Measurements from ENCODE around the gene LRMDA. TPM values are rescaled to one million over a fixed set of nuclear protein-coding genes. Genes with fewer than 3 reads are reported as not detected.

The LRMDA gene
- total and polyA plus RNA-seq, 4 experiments from 2014 or later, result not detected

- Mint-ChIP-seq H3K4me3 (no peak overlapping the region), H3K4me1 (no peaks in the 10 kb centered on the region), H3K27me3 (peaks cover 2 to 3% of the 10 kb centered on the region in 2 donors), H3K27ac (no peak overlapping the region), H3K36me3 (no peaks in the 10 kb centered on the region), H3K9me3 (peaks cover 0 to 9% (median 2%) of the 10 kb centered on the region in 8 donors)
- DNase-seq, result no peak
- Histone ChIP-seq H3K36me3 (ENCODE audit: insufficient read depth, low read length) (no peaks in the 10 kb centered on the region), H3K9me3 (ENCODE audit: control insufficient read depth in 1 of 2, low read length in 2 of 2) (no peaks in the 10 kb centered on the region), H3K27ac (ENCODE audit: low read depth, low read length) (no peak overlapping the region), H3K4me3 (ENCODE audit: low read length in 2 of 2) (no peak overlapping the region), H3K27me3 (ENCODE audit: insufficient read depth, low read length) (no peaks in the 10 kb centered on the region), H3K4me1 (ENCODE audit: insufficient read depth, low read length) (no peaks in the 10 kb centered on the region)
- ChIA-PET CTCF (ENCODE audit: partially characterized antibody) (interaction anchor here (1.2 kb wide), 1 partner anchor 15 kb away, joined by 3 read pairs; no protein-coding TSS in a partner anchor), POLR2A (ENCODE audit: partially characterized antibody) (no interaction called here)
- intact Hi-C loops (cut with micrococcal nuclease), result no loop called here
Measured at GRCh38 chr10:76108563-76109359, 677.3 kb downstream of the LRMDA start.

- H3K4me1 Mint-ChIP-seq, result no peaks in the 10 kb centered on the region
- H3K9me3 Mint-ChIP-seq, result peaks cover 0 to 5% (median 2%) of the 10 kb centered on the region in 8 donors
- H3K9me3 ChIP-seq (ENCODE audit: control insufficient read depth in 1 of 2, low read length in 2 of 2), result no peaks in the 10 kb centered on the region
- no peak overlapping the region for H3K4me3 Mint-ChIP-seq
- H3K27me3 Mint-ChIP-seq, result peaks cover 3 to 4% of the 10 kb centered on the region in 2 donors
- no peak for DNase-seq
- no peaks in the 10 kb centered on the region for H3K27me3 ChIP-seq (ENCODE audit: insufficient read depth, low read length)
- ChIA-PET POLR2A (ENCODE audit: partially characterized antibody) (no interaction called here), CTCF (ENCODE audit: partially characterized antibody) (no interaction called here)
- H3K4me3 ChIP-seq (ENCODE audit: low read length in 2 of 2), result no peak overlapping the region
- H3K27ac ChIP-seq (ENCODE audit: low read depth, low read length), result no peak overlapping the region
- no peaks in the 10 kb centered on the region for H3K36me3 Mint-ChIP-seq
- H3K27ac Mint-ChIP-seq, result no peak overlapping the region
- intact Hi-C loops (cut with micrococcal nuclease), result no loop called here
- no peaks in the 10 kb centered on the region for H3K36me3 ChIP-seq (ENCODE audit: insufficient read depth, low read length)
- H3K4me1 ChIP-seq (ENCODE audit: insufficient read depth, low read length), result no peaks in the 10 kb centered on the region
Measured at GRCh38 chr10:76111404-76111803, 680.0 kb downstream of the LRMDA start.

- no peak for DNase-seq
- Mint-ChIP-seq H3K36me3 (no peaks in the 10 kb centered on the region), H3K27ac (no peak overlapping the region), H3K4me3 (no peak overlapping the region), H3K4me1 (no peaks in the 10 kb centered on the region), H3K27me3 (peaks cover 3 to 4% of the 10 kb centered on the region in 2 donors), H3K9me3 (peaks cover 0 to 5% (median 2%) of the 10 kb centered on the region in 8 donors)
- CTCF ChIA-PET (ENCODE audit: partially characterized antibody), result no interaction called here
- POLR2A ChIA-PET (ENCODE audit: partially characterized antibody), result no interaction called here
- intact Hi-C loops (cut with micrococcal nuclease), result no loop called here
- Histone ChIP-seq H3K27me3 (ENCODE audit: insufficient read depth, low read length) (no peaks in the 10 kb centered on the region), H3K4me1 (ENCODE audit: insufficient read depth, low read length) (no peaks in the 10 kb centered on the region), H3K9me3 (ENCODE audit: control insufficient read depth in 1 of 2, low read length in 2 of 2) (no peaks in the 10 kb centered on the region), H3K36me3 (ENCODE audit: insufficient read depth, low read length) (no peaks in the 10 kb centered on the region), H3K27ac (ENCODE audit: low read depth, low read length) (no peak overlapping the region), H3K4me3 (ENCODE audit: low read length in 2 of 2) (no peak overlapping the region)
Measured at GRCh38 chr10:76111986-76112825, 680.8 kb downstream of the LRMDA start.

GRCh38 chr10:76112826-76113150, 681.4 kb downstream of the LRMDA start:
- POLR2A ChIA-PET (ENCODE audit: partially characterized antibody), result no interaction called here
- no peak overlapping the region for H3K4me3 ChIP-seq (ENCODE audit: low read length in 2 of 2)
- no peaks in the 10 kb centered on the region for H3K4me1 Mint-ChIP-seq
- no peak overlapping the region for H3K27ac ChIP-seq (ENCODE audit: low read depth, low read length)
- H3K27ac Mint-ChIP-seq, result no peak overlapping the region
- CTCF ChIA-PET (ENCODE audit: partially characterized antibody), result no interaction called here
- H3K36me3 ChIP-seq (ENCODE audit: insufficient read depth, low read length), result no peaks in the 10 kb centered on the region
- intact Hi-C loops (cut with micrococcal nuclease), result no loop called here
- no peaks in the 10 kb centered on the region for H3K9me3 ChIP-seq (ENCODE audit: control insufficient read depth in 1 of 2, low read length in 2 of 2)
- peaks cover 0 to 5% (median 2%) of the 10 kb centered on the region in 8 donors for H3K9me3 Mint-ChIP-seq
- no peak overlapping the region for H3K4me3 Mint-ChIP-seq
- H3K36me3 Mint-ChIP-seq, result no peaks in the 10 kb centered on the region
- peaks cover 3 to 4% of the 10 kb centered on the region in 2 donors for H3K27me3 Mint-ChIP-seq
- no peaks in the 10 kb centered on the region for H3K4me1 ChIP-seq (ENCODE audit: insufficient read depth, low read length)
- H3K27me3 ChIP-seq (ENCODE audit: insufficient read depth, low read length), result no peaks in the 10 kb centered on the region
- DNase-seq, result no peak

GRCh38 chr10:76113952-76114351, 682.5 kb downstream of the LRMDA start:
- ChIA-PET POLR2A (ENCODE audit: partially characterized antibody) (no interaction called here), CTCF (ENCODE audit: partially characterized antibody) (no interaction called here)
- Mint-ChIP-seq H3K36me3 (no peaks in the 10 kb centered on the region), H3K27me3 (peaks cover 3 to 4% of the 10 kb centered on the region in 2 donors), H3K4me1 (no peaks in the 10 kb centered on the region), H3K4me3 (no peak overlapping the region), H3K27ac (no peak overlapping the region), H3K9me3 (peaks cover 0 to 5% (median 2%) of the 10 kb centered on the region in 8 donors)
- intact Hi-C loops (cut with micrococcal nuclease), result no loop called here
- no peak overlapping the region for H3K27ac ChIP-seq (ENCODE audit: low read depth, low read length)
- no peak overlapping the region for H3K4me3 ChIP-seq (ENCODE audit: low read length in 2 of 2)
- DNase-seq, result no peak
- no peaks in the 10 kb centered on the region for H3K36me3 ChIP-seq (ENCODE audit: insufficient read depth, low read length)
- no peaks in the 10 kb centered on the region for H3K9me3 ChIP-seq (ENCODE audit: control insufficient read depth in 1 of 2, low read length in 2 of 2)
- H3K27me3 ChIP-seq (ENCODE audit: insufficient read depth, low read length), result no peaks in the 10 kb centered on the region
- no peaks in the 10 kb centered on the region for H3K4me1 ChIP-seq (ENCODE audit: insufficient read depth, low read length)

- no peaks in the 10 kb centered on the region for H3K4me1 ChIP-seq (ENCODE audit: insufficient read depth, low read length)
- H3K4me3 ChIP-seq (ENCODE audit: low read length in 2 of 2), result no peak overlapping the region
- H3K36me3 Mint-ChIP-seq, result no peaks in the 10 kb centered on the region
- no peak overlapping the region for H3K4me3 Mint-ChIP-seq
- POLR2A ChIA-PET (ENCODE audit: partially characterized antibody), result no interaction called here
- DNase-seq, result no peak
- no peaks in the 10 kb centered on the region for H3K36me3 ChIP-seq (ENCODE audit: insufficient read depth, low read length)
- H3K9me3 Mint-ChIP-seq, result peaks cover 0 to 5% (median 2%) of the 10 kb centered on the region in 8 donors
- intact Hi-C loops (cut with micrococcal nuclease), result no loop called here
- CTCF ChIA-PET (ENCODE audit: partially characterized antibody), result no interaction called here
- H3K27me3 Mint-ChIP-seq, result peaks cover 3 to 4% of the 10 kb centered on the region in 2 donors
- H3K9me3 ChIP-seq (ENCODE audit: control insufficient read depth in 1 of 2, low read length in 2 of 2), result no peaks in the 10 kb centered on the region
- no peak overlapping the region for H3K27ac ChIP-seq (ENCODE audit: low read depth, low read length)
- no peaks in the 10 kb centered on the region for H3K4me1 Mint-ChIP-seq
- H3K27ac Mint-ChIP-seq, result no peak overlapping the region
- H3K27me3 ChIP-seq (ENCODE audit: insufficient read depth, low read length), result no peaks in the 10 kb centered on the region
Measured at GRCh38 chr10:76114581-76115001, 683.2 kb downstream of the LRMDA start.

- Mint-ChIP-seq H3K9me3 (peaks cover 0 to 5% (median 2%) of the 10 kb centered on the region in 8 donors), H3K36me3 (no peaks in the 10 kb centered on the region), H3K27me3 (peaks cover 3 to 4% of the 10 kb centered on the region in 2 donors), H3K4me1 (no peaks in the 10 kb centered on the region), H3K27ac (no peak overlapping the region), H3K4me3 (no peak overlapping the region)
- no peak for DNase-seq
- POLR2A ChIA-PET (ENCODE audit: partially characterized antibody), result no interaction called here
- Histone ChIP-seq H3K27ac (ENCODE audit: low read depth, low read length) (no peak overlapping the region), H3K27me3 (ENCODE audit: insufficient read depth, low read length) (no peaks in the 10 kb centered on the region), H3K36me3 (ENCODE audit: insufficient read depth, low read length) (no peaks in the 10 kb centered on the region), H3K9me3 (ENCODE audit: control insufficient read depth in 1 of 2, low read length in 2 of 2) (no peaks in the 10 kb centered on the region), H3K4me1 (ENCODE audit: insufficient read depth, low read length) (no peaks in the 10 kb centered on the region), H3K4me3 (ENCODE audit: low read length in 2 of 2) (no peak overlapping the region)
- CTCF ChIA-PET (ENCODE audit: partially characterized antibody), result no interaction called here
- intact Hi-C loops (cut with micrococcal nuclease), result no loop called here
Measured at GRCh38 chr10:76115131-76115470, 683.7 kb downstream of the LRMDA start.
